GM12878 (cell line): Measurements from ENCODE around the gene CTSA. TPM values are rescaled to one million over a fixed set of nuclear protein-coding genes. Genes with fewer than 3 reads are reported as not detected.

Experiments used
- E2F8 ChIP-seq: fragments of 450-650 bp; IDR thresholded peaks from 2 replicates; pipeline ENCODE4 v1.6.1; 2018; ENCODE audit warnings: mild to moderate bottlenecking, low read depth, moderate library complexity; ENCODE audit not compliant: partially characterized antibody
- HCFC1 ChIP-seq: fragments of 150-350 bp; IDR thresholded peaks from 2 replicates; pipeline ENCODE4 v1.6.1; 2014; ENCODE audit warnings: low read length
- JUNB ChIP-seq: IDR thresholded peaks from 2 replicates; pipeline ENCODE4 v1.6.1; 2016; ENCODE audit warnings: antibody characterized with exemption, mild to moderate bottlenecking
- KLF5 ChIP-seq: fragments of 450-650 bp; IDR thresholded peaks from 2 replicates; pipeline ENCODE4 v1.6.1; 2014; ENCODE audit warnings: mild to moderate bottlenecking; ENCODE audit not compliant: partially characterized antibody
- LARP7 ChIP-seq: fragments of 450-650 bp; IDR thresholded peaks from 2 replicates; pipeline ENCODE4 v1.6.1; 2017; ENCODE audit warnings: mild to moderate bottlenecking
- MLLT1 ChIP-seq: fragments of 450-650 bp; IDR thresholded peaks from 2 replicates; pipeline ENCODE4 v1.6.1; 2016; ENCODE audit warnings: mild to moderate bottlenecking
- NBN ChIP-seq: fragments of 450-650 bp; IDR thresholded peaks from 2 replicates; pipeline ENCODE4 v1.6.1; 2016
- NKRF ChIP-seq: fragments of 450-650 bp; conservative IDR thresholded peaks from 2 replicates; pipeline ENCODE4 v1.6.1; 2017; ENCODE audit warnings: mild to moderate bottlenecking, moderate library complexity
- PAX8 ChIP-seq: fragments of 450-650 bp; IDR thresholded peaks from 2 replicates; pipeline ENCODE4 v1.6.1; 2017; ENCODE audit warnings: mild to moderate bottlenecking, moderate library complexity
- POLR2AphosphoS5 ChIP-seq: IDR thresholded peaks from 2 replicates; pipeline ENCODE4 v1.6.1; 2011; ENCODE audit warnings: mild to moderate bottlenecking, low read length, inconsistent platforms
- POU2F2 ChIP-seq: IDR thresholded peaks from 3 replicates; pipeline ENCODE4 v1.6.1; 2011; ENCODE audit warnings: low read depth, mild to moderate bottlenecking, low read length, borderline replicate concordance
- RB1 ChIP-seq: fragments of 450-650 bp; formaldehyde crosslinking; IDR thresholded peaks from 2 replicates; pipeline ENCODE4 v1.6.1; 2017; ENCODE audit warnings: mild to moderate bottlenecking, borderline replicate concordance
- RBBP5 ChIP-seq: fragments of 200-600 bp; sonication (generic); conservative IDR thresholded peaks from 2 replicates; pipeline ENCODE4 v1.6.1; 2016
- REST ChIP-seq: IDR thresholded peaks from 2 replicates; pipeline ENCODE4 v1.6.1; 2012; ENCODE audit warnings: mild to moderate bottlenecking, low read depth, low read length
- RUNX3 ChIP-seq: IDR thresholded peaks from 2 replicates; pipeline ENCODE4 v1.6.1; 2012; ENCODE audit warnings: low read length, inconsistent platforms
- SMAD5 ChIP-seq: IDR thresholded peaks from 2 replicates; pipeline ENCODE4 v1.6.1; 2016; ENCODE audit warnings: antibody characterized with exemption, low read depth
- USF1 ChIP-seq: IDR thresholded peaks from 2 replicates; pipeline ENCODE4 v1.6.1; 2011; ENCODE audit warnings: borderline replicate concordance, low read depth, mild to moderate bottlenecking, moderate library complexity, mixed read lengths, low read length; ENCODE audit not compliant: insufficient read depth; ENCODE audit errors: extremely low read length
- polyA plus RNA-seq, 11 experiments: library from polyadenylated mRNA; depleted of rRNA in 4 of 11; unstranded in 6 of 11; stranded (reverse) in 5 of 11; fragments of >200 nt; fragmentation: Nextera tagmentation in 4 of 11; fragmentation: Illumina TruSeq in 1 of 11; extraction: Ambion mirVana in 4 of 11; extraction: Trizol in 1 of 11; gene quantifications; 1 replicate in 1 of 11; 2 replicates in 10 of 11; pipeline versions ENCODE4 v1.2.1 to v1.2.3, GENCODE V29; 2011 to 2016; ENCODE audit warnings: inconsistent platforms in 2 of 11, missing spikeins in 2 of 11, low read depth in 1 of 11
- total RNA-seq, 4 experiments: library from RNA; depleted of rRNA in 3 of 4; stranded (reverse); fragments of >200 nt in 3 of 4; fragmentation: Illumina TruSeq in 1 of 4; extraction: Trizol in 1 of 4; gene quantifications; 2 replicates each; pipeline versions ENCODE4 v1.2.1 to v1.2.3, GENCODE V29; 2013 to 2021

Gene CTSA
- total and polyA plus RNA-seq, 10 of the 15 experiments (the other 5 are each of a cell fraction or from before 2014, with no cell fraction given): 7.1 to 67.0 (median 36.2) TPM

- TF ChIP-seq KLF5 (no peak), SMAD5 (no peak), PAX8 (0 out of 2 replicates have a peak, but pooled peaks have one; percentile 77), RUNX3 (peak; percentile 89), NKRF (peak; percentile 84), POLR2AphosphoS5 (peak; percentile 3; the same call in 1 of the 2 replicates), USF1 (no peak), HCFC1 (no peak), POU2F2 (0 out of 3 replicates have a peak, but pooled peaks have one; percentile 39), JUNB (0 out of 2 replicates have a peak, but pooled peaks have one; percentile 21), LARP7 (0 out of 2 replicates have a peak, but pooled peaks have one; percentile 21), RB1 (no peak), RBBP5 (no peak), NBN (peak; percentile 6; the same call in 1 of the 2 replicates), E2F8 (no peak), MLLT1 (peak; percentile 91; the same call in 1 of the 2 replicates), REST (no peak)
These were observed 44.4 kb downstream of the CTSA start (continued) for GRCh38 chr20:45935416-45936046.
